Stimulated activated CD4-positive, alpha-beta T cell treated with anti-CD3 and anti-CD28 coated beads, Interleukin-4, amount 100 ng/mL, for 24 hours (primary cell): ENCODE data around the gene TIRAP.
"Not testable (repeated sequence)": the region's sequence is repeated elsewhere in the genome, so short reads cannot be mapped to it uniquely, and the experiment has no call there.

Source experiments
- DNase-seq: peaks from one replicate; pipeline ENCODE4 v3.0.0-alpha.2; 2020

TIRAP gene

GRCh38 chr11:126290887-126291286 lies 8.0 kb downstream of the TIRAP start:
- DNase-seq, result no peak

GRCh38 chr11:126293726-126294125 lies 10.8 kb downstream of the TIRAP start:
- DNase-seq, result no peak

- DNase-seq, result no peak
Observed at GRCh38 chr11:126297004-126297403, 14.1 kb downstream of the TIRAP start.

- peak; percentile 86 for DNase-seq
Observed at GRCh38 chr11:126303623-126304456, 20.9 kb downstream of the TIRAP start, which contains the start of gene DCPS. Gene DCPS (plus strand): TSS chr11:126304060. CDS start chr11:126304081, 21 bp downstream.

DNA sequence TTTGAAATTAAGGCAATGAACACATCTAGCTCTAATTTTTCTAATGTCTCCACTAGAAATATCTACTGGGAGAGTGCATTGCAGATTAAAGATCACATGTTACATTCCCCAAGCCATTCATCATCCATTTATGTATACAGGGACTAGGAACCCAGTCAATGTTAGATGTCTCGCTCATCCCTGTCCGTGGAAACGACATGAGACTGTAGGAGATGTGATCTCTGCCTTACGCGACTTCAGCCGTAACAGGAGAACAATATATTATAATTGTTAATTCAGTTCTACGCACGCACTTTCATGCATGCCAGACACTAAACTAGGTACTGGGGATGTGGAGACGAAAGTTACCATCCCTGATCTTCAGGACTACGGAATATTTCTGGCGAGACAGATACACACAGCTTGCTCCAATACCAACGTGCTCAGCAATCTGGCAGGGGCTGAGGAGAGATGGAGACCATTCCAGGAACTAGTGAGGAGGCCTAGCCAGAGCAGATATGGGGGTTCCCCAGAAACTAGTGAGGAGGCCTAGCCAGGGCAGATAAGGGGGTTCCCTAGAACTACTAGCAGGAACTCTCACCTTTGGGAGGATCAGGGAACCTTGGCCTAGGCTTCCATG lies 21.7 kb downstream of the TIRAP start:
- DNase-seq, result no peak

GRCh38 chr11:126305699-126306098 lies 22.8 kb downstream of the TIRAP start:
- peak; percentile 46 for DNase-seq

- DNase-seq, result no peak
Observed at GRCh38 chr11:126307706-126308105, 24.8 kb downstream of the TIRAP start.

DNA sequence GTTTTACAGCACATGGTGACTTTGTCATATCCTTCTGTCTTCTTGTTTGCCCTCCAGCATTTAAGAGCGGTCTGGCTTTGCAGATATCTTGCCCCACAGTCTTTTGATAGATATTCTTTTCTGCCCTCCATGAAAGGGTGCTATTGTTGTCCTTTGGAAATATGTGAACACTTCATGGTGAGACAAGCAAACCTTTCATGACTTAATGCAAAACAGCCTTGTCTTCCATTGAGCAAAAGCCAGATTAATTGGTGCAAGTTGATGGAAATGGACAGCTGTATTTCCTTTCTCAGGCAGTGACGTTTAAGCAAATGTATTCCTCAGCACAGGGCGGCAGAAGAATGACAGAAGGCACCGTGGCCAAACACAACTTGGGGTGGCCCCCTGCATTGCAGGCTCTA lies 25.4 kb downstream of the TIRAP start:
- DNase-seq, result no peak

GRCh38 chr11:126308771-126309170 lies 25.9 kb downstream of the TIRAP start:
- DNase-seq, result not testable (repeated sequence)

DNA sequence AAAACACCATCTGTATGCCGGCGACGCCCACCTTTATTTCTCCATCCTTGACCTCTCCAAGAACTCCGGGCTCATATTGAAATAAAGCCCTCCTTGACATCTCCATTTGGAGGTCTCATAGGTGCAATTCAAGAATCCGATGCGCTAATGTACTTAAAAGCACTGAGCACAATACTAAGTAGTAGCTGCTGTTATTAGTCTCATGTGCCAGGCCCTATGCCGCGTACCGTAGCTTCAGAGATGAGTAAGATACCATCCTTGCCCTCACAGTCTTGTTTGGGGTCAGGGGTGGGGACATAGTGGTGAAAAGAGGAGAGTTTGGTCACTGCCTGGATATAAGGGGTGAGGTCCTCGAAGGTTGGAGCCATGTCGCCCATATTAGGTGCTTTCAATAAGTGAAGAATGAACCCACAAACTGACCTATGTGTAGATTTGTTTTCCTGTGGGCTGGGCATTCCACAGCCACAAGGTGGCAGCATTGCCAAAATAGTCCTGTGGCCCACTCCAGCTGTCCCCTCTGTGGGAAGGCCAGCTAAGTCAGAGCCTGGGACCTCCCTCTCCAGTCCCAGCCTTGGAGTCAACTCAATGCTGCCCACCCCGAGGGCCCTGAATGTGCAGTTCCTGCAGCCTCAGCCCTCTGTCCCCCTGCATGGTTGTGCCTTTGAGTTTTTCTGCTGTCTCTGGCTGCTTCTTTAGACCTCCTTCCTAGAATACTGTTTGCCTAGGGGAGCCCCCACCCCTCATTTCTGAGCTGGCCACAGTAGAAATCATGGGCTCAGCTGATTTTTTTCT lies 27.5 kb downstream of the TIRAP start:
- peak; percentile 63 for DNase-seq

- no peak for DNase-seq
Observed at GRCh38 chr11:126310992-126311310, 28.1 kb downstream of the TIRAP start.

GRCh38 chr11:126311401-126312291 lies 28.8 kb downstream of the TIRAP start:
- DNase-seq, result no peak

DNA sequence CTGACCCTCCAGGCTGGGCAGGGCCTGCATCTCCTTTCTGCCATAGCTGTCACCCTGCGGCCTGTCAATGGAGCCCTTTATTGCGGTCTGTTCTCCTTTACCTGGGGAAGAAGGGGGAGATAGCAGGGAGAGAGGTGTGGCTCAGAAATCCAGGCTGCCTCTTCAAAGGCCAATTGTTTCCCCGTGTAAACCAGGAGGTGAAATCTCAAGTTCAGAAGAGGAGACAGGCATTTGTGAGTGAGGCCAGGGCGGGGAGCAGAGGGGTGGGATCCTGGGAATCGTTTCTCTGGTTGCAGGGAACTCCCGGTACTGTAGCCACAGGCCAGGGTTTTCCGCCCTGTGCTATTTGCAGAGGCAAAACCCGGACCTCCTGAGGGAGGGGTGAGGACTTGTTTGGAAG lies 30.1 kb downstream of the TIRAP start:
- no peak for DNase-seq

DNA sequence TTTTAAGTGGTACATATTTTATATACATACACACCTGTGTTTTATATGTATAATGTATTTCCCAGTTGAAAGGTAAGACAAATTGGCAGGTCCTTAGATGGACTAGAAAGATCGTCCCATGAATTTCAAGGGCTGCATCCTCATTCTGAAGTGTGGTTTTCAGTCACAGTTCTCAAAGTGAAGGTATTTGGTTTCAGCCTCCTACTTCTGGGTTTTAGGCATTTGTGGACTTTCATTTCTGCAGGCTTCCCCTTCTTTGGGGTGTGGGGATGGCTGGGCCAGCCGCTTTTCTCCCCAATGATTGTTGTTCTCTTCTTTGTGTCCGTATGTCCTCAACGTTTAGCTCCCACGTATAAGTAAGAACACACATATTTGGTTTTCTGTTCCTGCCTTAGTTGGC lies 30.9 kb downstream of the TIRAP start:
- DNase-seq, result no peak

GRCh38 chr11:126317432-126317755 lies 34.5 kb downstream of the TIRAP start:
- no peak for DNase-seq

- DNase-seq, result peak; percentile 18
Observed at GRCh38 chr11:126317756-126318573, 35.1 kb downstream of the TIRAP start.

DNA sequence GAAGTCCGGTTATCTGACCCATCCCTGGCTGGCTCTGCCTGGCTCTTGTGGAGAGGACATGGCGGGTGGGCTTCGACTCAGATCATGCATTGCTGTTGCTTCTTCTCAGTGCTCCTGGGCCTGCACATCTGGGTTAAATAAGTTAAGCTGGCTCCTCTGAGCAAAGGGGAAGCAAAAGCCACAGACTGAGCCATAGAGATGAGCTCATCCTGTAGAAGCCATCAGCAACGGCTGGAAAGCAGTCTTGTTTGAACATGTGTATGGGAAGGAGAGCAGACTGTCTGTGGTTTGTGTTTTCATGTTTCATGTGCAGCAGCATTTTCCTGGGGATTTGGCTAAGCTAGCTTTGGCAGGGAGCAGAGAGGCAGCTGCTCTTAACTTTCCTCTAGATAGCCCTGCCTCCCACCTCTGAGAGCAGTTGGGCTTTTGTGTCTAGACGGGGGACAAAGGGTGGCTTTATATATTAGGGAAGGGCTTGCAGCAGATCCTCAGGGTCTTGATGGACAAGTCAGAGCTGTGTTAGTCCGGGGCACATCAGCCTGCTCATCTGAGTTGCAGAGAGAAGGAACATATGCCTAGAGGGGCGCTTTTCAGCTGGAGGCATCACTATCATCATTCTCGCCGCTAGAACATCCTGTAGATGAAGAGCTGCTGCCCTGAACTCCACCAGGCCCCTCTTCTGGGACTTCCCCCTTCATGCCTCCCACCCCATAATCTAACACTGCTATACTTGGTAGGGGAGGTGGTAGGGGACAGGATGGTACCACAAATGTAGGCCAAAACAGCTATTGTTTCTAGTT lies 35.9 kb downstream of the TIRAP start:
- DNase-seq, result peak; percentile 18

DNA sequence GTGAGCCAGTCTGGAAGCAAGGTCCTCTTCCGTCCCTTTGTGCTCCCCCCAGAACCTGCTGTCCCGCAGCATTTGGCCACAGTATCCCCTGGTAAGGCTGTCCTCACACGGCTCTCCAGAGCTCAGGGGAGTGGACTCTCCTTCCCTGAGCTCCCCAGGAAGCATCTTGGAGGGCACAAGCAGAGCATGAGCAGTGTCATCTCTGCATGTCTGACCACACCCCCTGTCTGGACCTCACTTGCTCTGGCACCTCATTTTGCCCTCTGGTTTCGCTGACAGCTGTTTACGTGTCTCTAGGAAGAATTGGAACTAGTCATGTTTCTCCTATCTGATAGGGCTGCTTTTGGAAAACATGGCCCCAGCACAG lies 36.5 kb downstream of the TIRAP start:
- DNase-seq, result no peak

DNA sequence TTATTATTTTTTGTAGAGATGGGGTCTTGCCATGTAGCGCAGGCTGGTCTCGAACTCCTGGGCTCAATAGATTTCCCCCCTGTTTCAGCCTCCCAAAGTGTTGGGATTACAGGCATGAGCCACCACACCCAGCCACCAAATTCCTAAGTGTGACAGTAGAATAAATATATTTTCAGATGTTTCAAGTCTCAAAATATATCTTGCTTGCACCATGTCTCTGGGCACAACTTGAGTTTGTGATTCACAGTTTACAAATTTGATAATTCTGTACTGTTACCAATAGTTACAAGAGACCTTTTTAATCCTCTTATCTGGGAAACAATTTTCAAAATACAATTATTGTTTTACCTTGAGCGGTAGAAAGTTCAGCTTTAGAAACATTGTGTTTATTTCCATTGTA lies 40.1 kb downstream of the TIRAP start:
- DNase-seq, result no peak

DNA sequence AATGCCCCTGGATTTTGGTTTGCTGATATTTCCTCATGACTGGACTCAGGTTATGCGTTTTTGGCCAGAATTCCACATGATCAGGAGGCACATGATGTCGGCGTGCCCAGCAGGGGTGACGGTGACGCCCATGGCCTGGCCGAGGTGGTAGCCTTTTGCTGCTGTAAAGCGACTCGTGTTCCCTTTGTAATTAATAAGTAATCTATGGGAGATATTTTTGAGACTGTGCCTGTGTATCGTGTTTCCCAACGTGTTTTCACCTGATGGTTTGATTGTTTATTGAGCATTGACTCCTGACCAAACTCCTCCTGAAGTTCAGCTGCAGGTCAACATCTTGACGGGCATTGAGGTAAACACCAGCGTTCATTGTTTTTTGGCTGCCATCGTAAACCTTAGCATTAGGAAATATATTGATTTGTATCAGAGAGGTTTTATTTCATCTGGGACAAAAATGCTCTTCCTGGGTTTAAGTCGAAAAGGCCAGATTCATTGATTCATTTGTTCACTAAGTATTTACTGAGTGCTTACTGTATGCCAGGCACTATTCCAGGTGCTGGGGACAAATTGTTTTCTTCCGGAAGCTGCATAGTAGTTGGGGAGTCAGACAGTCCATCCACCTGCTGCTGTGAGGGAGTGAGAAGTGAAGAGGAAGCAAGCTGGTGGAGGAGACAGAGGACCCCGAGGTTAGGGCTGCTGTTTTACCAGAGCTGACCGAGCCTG lies 44.5 kb downstream of the TIRAP start:
- no peak for DNase-seq

DNA sequence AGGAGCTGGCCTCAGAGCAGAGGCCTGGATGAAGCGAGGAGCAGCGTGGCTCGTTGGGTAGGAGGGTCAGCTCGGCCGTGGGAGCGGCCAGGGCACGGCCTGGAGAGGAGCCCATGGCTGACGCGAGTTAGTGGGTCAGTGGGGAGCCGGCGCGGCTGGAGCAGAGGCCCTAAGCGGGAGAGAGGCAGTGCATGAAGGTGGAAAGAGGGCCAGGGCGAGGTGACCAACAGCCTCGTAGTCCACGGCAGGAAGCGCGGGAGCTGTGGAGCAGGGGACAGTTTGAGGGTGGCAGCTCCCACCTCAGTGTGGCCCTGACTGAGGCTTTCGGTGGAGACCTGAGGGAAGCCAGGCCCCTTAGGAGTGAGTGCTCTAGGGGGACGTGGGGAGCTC lies 45.1 kb downstream of the TIRAP start:
- no peak for DNase-seq
